ENCODE data around the gene PRRC2B.

DNA sequence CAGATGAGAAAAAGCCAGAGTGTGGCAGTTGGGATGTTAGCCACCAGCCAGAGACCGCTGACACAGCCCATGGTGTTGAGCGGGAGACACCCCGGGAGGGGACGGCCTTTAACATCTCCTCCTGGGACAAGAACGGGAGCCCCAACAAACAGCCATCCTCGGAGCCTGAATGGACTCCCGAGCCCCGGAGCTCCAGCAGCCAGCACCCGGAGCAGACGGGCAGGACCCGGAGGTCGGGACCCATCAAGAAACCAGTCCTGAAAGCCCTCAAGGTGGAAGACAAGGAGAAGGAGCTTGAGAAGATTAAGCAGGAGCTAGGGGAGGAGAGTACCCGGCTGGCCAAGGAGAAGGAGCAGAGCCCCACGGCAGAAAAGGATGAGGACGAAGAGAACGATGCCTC lies 80.8 kb downstream of the PRRC2B start:
- TF ChIP-seq EZH2phosphoT487 (IDR thresholded peaks at IDR 0.05; ENCODE audit: insufficient read depth, low read depth) (no peak), EZH2 (IDR thresholded peaks at IDR 0.05; ENCODE audit: insufficient read depth, poor library complexity, severe bottlenecking) (no peak)
